Measurements from ENCODE around the gene MAD1L1.

- TF ChIP-seq CTCF (IDR thresholded peaks at IDR 0.05) (no peak), POLR2AphosphoS5 (IDR thresholded peaks at IDR 0.05) (no peak), EP300 (IDR thresholded peaks at IDR 0.05) (no peak)
These were observed 89.3 kb downstream of the MAD1L1 start for GRCh38 chr7:2143450-2143849.
